Measurements from ENCODE around the gene DUSP16. TPM values are rescaled to one million over a fixed set of nuclear protein-coding genes. Genes with fewer than 3 reads are reported as not detected.

DUSP16 gene
- total and polyA plus RNA-seq, 2 of the 8 experiments (the other 6 are each of a cell fraction or from before 2014, with no cell fraction given): 31.6 to 55.9 TPM

DNA sequence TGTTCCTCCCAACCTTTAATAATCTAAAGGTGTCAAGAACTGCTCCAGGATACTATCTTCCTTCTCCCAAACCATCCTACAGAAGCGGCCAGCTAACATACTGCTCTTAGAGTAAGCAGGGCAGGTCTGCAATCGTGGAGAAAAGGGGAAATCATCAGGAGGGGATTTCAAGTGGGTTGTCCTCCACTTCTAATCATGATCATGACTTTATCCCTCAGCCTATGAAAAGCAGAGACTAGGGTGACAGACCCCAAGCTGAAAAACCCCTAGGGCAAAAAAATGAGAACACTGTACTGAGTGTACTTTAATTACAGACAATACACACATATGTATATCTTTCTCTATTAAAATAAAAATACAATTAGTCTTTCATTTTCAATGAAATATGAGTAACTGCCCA is 13.9 kb downstream of the DUSP16 start:
- H2AK5ac ChIP-seq (ENCODE audit: low read depth, low read length): no peak overlapping the region
- no peak overlapping the region for H3K56ac ChIP-seq (replicated peaks; ENCODE audit: insufficient read length, low read depth, low read length)
- H3K79me2 ChIP-seq (ENCODE audit: control insufficient read depth in 1 of 2, insufficient read depth in 2 of 2, low read length in 2 of 2): peaks cover 0 to 73% of the 10 kb centered on the region in 2 experiments; a peak in 2 of 4 replicates
- FAIRE-seq (no peak), DNase-seq (ENCODE audit: low read depth in 1 of 2, low spot score in 2 of 2) (no peak)
- ChIA-PET POLR2A (ENCODE audit: partially characterized antibody) (interaction anchor here (2.5 kb wide), 1 partner anchor 14 kb away, joined by 9 read pairs; the partner anchor contains the start of gene DUSP16), CTCF (ENCODE audit: partially characterized antibody) (interaction anchor here (1.2 to 1.6 kb wide), 2 partner anchors 10 to 173 kb away, joined by 4 to 5 read pairs; no protein-coding TSS in a partner anchor)
- H3K4me2 ChIP-seq (ENCODE audit: insufficient read depth in 1 of 2, low read depth in 2 of 2, low read length in 2 of 2): no peak overlapping the region
- H3K27me3 ChIP-seq (replicated peaks in 1 of 4; ENCODE audit: control insufficient read depth in 3 of 4, extremely low read depth in 1 of 4, insufficient read depth in 3 of 4, low read length in 3 of 4): no peaks in the 10 kb centered on the region
- peaks cover 2% of the 10 kb centered on the region; the same call in 1 of the 2 replicates for H3K79me1 ChIP-seq (ENCODE audit: low read depth, low read length)
- no peak overlapping the region for H2BK15ac ChIP-seq (ENCODE audit: low read length)
- H4K8ac ChIP-seq (ENCODE audit: extremely low read depth, insufficient read depth, low read length): no peak overlapping the region
- H4K5ac ChIP-seq (ENCODE audit: insufficient read length, low read depth, low read length): no peak overlapping the region
- no peak overlapping the region for H3K27ac ChIP-seq (ENCODE audit: low read depth, low read length)
- no peak overlapping the region for H2AFZ ChIP-seq (ENCODE audit: low read length)
- H2BK20ac ChIP-seq (ENCODE audit: low read length): no peak overlapping the region
- WGBS, 2 experiments (ENCODE audit: extremely low coverage in 1 of 2, insufficient coverage in 1 of 2, insufficient read length in 1 of 2, insufficient replicate concordance in 2 of 2, low coverage in 1 of 2, low lambda C conversion rate in 2 of 2, missing lambda C conversion rate in 1 of 2): 73% methylated on average over 2 of the region's 2 CpGs; no CpG with 5 or more reads in 1 of the 2 experiments
- H3K36me3 ChIP-seq (ENCODE audit: control insufficient read depth in 2 of 4, insufficient read depth in 4 of 4, low read length in 3 of 4): peaks cover 0 to 9% (median 2%) of the 10 kb centered on the region in 4 experiments; a peak in 2 of 8 replicates
- H2BK120ac ChIP-seq (replicated peaks; ENCODE audit: low read depth, low read length): no peak overlapping the region
- H4K20me1 ChIP-seq (replicated peaks in 1 of 2; ENCODE audit: control insufficient read depth in 1 of 2, insufficient read depth in 2 of 2, low read length in 2 of 2): peaks cover 0 to 1% of the 10 kb centered on the region in 2 experiments
- no peak overlapping the region for H2BK12ac ChIP-seq (ENCODE audit: low read depth, low read length)
- no peak overlapping the region for H4K91ac ChIP-seq (replicated peaks; ENCODE audit: insufficient read length, low read length)
- no peaks in the 10 kb centered on the region for H3K9me3 ChIP-seq (ENCODE audit: insufficient read depth in 2 of 2, low read depth in 1 of 2, low read length in 1 of 2)
- no peak overlapping the region for H3K18ac ChIP-seq (ENCODE audit: extremely low read depth, low read length)
- H3K4me1 ChIP-seq (replicated peaks in 1 of 4; ENCODE audit: control insufficient read depth in 3 of 4, insufficient read depth in 4 of 4, low read length in 3 of 4): no peaks in the 10 kb centered on the region; a peak in 1 of 7 replicates
- no peak overlapping the region for H3K23ac ChIP-seq (ENCODE audit: insufficient read length)
- H3K23me2 ChIP-seq (ENCODE audit: low read depth, low read length): no peaks in the 10 kb centered on the region
- no peak overlapping the region for H2BK5ac ChIP-seq (ENCODE audit: low read depth, low read length)
- no peak for TF ChIP-seq NANOG (IDR thresholded peaks at IDR 0.05; ENCODE audit: insufficient read depth, low read depth, low read length, poor library complexity, severe bottlenecking)
- TF ChIP-seq, protein P1, sequence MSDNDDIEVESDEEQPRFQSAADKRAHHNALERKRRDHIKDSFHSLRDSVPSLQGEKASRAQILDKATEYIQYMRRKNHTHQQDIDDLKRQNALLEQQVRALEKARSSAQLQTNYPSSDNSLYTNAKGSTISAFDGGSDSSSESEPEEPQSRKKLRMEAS (IDR thresholded peaks at IDR 0.05): no peak
- H3K4ac ChIP-seq (replicated peaks; ENCODE audit: insufficient read length, low read depth, low read length): no peak overlapping the region
- no peak overlapping the region for H3K9ac ChIP-seq (replicated peaks in 1 of 4; ENCODE audit: extremely low read depth in 1 of 4, low read depth in 3 of 4, low read length in 3 of 4)
- H3K4me3 ChIP-seq (ENCODE audit: extremely low read depth in 1 of 4, insufficient read depth in 2 of 4, low read depth in 3 of 4, low read length in 4 of 4): no peak overlapping the region
- H3K14ac ChIP-seq (ENCODE audit: insufficient read length): no peak overlapping the region
